ENCODE data around the gene PRR9.
"Not testable (repeated sequence)": the region's sequence is repeated elsewhere in the genome, so short reads cannot be mapped to it uniquely, and the experiment has no call there.

PRR9 gene, protein sequence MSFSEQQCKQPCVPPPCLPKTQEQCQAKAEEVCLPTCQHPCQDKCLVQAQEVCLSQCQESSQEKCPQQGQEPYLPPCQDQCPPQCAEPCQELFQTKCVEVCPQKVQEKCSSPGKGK

GRCh38 chr1:153217212-153217611 is at the start of gene PRR9:
TSS of gene PRR9 (plus strand) at chr1:153217584. CDS start at chr1:153218145, 561 bp downstream.
- DNase-seq (ENCODE audit: low read depth), result no peak
- TF ChIP-seq, protein P1, sequence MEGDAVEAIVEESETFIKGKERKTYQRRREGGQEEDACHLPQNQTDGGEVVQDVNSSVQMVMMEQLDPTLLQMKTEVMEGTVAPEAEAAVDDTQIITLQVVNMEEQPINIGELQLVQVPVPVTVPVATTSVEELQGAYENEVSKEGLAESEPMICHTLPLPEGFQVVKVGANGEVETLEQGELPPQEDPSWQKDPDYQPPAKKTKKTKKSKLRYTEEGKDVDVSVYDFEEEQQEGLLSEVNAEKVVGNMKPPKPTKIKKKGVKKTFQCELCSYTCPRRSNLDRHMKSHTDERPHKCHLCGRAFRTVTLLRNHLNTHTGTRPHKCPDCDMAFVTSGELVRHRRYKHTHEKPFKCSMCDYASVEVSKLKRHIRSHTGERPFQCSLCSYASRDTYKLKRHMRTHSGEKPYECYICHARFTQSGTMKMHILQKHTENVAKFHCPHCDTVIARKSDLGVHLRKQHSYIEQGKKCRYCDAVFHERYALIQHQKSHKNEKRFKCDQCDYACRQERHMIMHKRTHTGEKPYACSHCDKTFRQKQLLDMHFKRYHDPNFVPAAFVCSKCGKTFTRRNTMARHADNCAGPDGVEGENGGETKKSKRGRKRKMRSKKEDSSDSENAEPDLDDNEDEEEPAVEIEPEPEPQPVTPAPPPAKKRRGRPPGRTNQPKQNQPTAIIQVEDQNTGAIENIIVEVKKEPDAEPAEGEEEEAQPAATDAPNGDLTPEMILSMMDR (IDR thresholded peaks at IDR 0.05; ENCODE audit: control insufficient read depth, insufficient read depth, low read depth, low read length, missing control alignments), result no peak
- H3K4me3 ChIP-seq (ENCODE audit: control insufficient read depth, low read depth, low read length), result no peak within 1 kb of the TSS

GRCh38 chr1:153168686-153169085 is 48.7 kb upstream of the PRR9 start:
- TF ChIP-seq, protein P1 (IDR thresholded peaks at IDR 0.05; ENCODE audit: control insufficient read depth, insufficient read depth, low read depth, low read length, missing control alignments), result no peak
- DNase-seq (ENCODE audit: low read depth), result no peak
- no peak overlapping the region for H3K4me3 ChIP-seq (ENCODE audit: control insufficient read depth, low read depth, low read length)

DNA sequence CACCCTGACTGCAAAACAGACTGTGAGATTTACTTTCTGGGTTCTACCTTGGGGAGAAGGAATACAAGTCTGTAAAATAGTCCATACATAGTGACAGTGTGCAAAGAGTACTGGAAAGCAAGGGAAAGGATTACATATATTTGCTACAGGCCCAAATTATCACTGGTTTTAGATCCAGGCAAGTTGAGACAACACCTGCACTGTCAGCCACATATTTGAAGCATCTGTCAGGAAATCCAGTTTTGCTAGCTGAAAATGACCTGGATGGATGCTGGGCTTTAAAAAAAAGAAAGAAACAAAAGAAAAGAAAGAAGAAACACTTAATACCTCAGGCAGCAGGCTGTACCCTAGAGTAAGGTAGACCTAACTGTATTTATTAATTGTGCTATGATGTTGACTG is 42.8 kb upstream of the PRR9 start:
- TF ChIP-seq, protein P1 (IDR thresholded peaks at IDR 0.05; ENCODE audit: control insufficient read depth, insufficient read depth, low read depth, low read length, missing control alignments), result no peak
- DNase-seq (ENCODE audit: low read depth), result no peak
- no peak overlapping the region for H3K4me3 ChIP-seq (ENCODE audit: control insufficient read depth, low read depth, low read length)

- no peak overlapping the region for H3K4me3 ChIP-seq (ENCODE audit: control insufficient read depth, low read depth, low read length)
- TF ChIP-seq, protein P1 (IDR thresholded peaks at IDR 0.05; ENCODE audit: control insufficient read depth, insufficient read depth, low read depth, low read length, missing control alignments), result no peak
- no peak for DNase-seq (ENCODE audit: low read depth)
Observed at GRCh38 chr1:153178922-153179321, 38.5 kb upstream of the PRR9 start.

GRCh38 chr1:153180556-153180955 is 36.8 kb upstream of the PRR9 start:
- TF ChIP-seq, protein P1 (IDR thresholded peaks at IDR 0.05; ENCODE audit: control insufficient read depth, insufficient read depth, low read depth, low read length, missing control alignments), result no peak
- no peak for DNase-seq (ENCODE audit: low read depth)
- no peak overlapping the region for H3K4me3 ChIP-seq (ENCODE audit: control insufficient read depth, low read depth, low read length)

DNA sequence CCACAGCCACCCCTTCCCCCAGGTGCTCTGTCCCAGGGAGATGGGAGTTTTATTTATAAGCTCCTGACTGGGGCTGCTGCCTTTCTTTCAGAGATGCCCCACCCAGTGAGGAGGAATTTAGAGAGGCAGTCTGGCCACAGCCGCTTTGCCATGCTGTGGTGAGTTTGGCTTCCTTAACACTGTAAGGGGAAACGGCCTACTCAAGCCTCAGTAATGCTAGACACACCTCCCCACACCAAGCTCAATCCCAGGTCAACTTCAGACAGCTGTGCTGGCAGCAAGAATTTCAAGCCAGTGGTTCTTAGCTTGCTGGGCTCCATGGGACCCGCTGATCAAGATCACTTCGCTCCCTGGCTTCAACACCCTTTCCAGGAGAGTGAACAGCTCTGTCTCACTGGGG is 29.1 kb upstream of the PRR9 start:
- DNase-seq (ENCODE audit: low read depth); H3K4me3 ChIP-seq (ENCODE audit: control insufficient read depth, low read depth, low read length): not testable (repeated sequence)

DNA sequence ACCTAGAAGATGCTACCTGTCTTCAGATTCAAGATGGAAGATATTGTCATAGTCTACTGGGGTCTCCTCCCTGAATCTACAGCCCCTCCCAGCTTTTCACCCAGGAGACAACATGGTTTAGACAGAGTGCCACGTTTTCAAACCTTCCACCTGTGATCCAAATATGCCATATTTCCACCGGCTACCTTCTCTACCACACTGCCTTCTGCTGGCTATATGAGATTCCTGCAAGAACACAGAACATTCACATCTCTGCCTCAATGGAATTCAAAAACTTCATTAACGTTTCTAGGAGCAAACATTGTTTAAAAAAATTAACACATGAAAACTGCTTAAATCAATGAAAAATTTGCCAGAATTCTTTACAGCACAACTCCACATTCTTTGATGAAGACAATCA is 27.0 kb upstream of the PRR9 start:
- TF ChIP-seq, protein P1 (IDR thresholded peaks at IDR 0.05; ENCODE audit: control insufficient read depth, insufficient read depth, low read depth, low read length, missing control alignments), result no peak
- DNase-seq (ENCODE audit: low read depth), result no peak

More for the DNA sequence above, 27.0 kb upstream of the PRR9 start:
- no peak overlapping the region for H3K4me3 ChIP-seq (ENCODE audit: control insufficient read depth, low read depth, low read length)

All from AG09309 (cell line).